Measurements from ENCODE around the gene CAMK2B. TPM values are rescaled to one million over a fixed set of nuclear protein-coding genes. Genes with fewer than 3 reads are reported as not detected.

CAMK2B gene
- total RNA-seq, 1 donor from 2014 or later: 4.7 TPM

DNA sequence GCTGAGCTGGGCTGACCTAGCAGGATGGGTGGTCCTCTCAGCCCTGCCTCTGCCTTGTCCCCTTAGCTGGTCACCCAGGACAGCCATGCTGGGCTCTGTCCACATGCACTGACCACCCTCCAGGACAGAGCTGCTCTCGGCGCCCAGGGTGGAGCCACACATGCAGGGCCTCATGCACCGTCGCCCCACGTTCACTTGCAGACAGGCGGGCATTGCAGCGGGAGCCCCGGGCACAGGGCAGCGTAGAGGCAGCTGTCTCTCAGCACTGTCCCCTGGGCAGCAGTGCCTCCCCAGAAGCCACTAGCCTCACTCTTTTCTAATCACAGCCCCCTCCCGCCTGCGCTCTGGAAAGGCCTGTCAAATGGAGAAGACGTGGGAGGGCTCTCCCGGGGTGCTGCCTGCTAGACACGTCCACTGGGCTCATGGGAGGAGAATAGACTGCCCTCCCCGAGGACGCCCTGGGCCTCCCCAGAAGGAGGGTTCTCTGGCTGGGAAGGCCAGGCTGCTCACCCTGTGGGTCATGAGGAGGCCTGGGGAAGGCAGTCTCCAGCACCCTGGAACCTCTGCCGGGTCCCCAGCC, 87.2 kb downstream of the CAMK2B start:
- Histone ChIP-seq H3K9ac (ENCODE audit: low read depth in 1 of 3, low read length in 3 of 3) (no peak overlapping the region), H3K36me3 (ENCODE audit: control insufficient read depth in 3 of 3, insufficient read depth in 3 of 3, low read length in 3 of 3) (peaks cover 0 to 22% (median 16%) of the 10 kb centered on the region in 3 donors), H3K27me3 (ENCODE audit: control insufficient read depth in 3 of 3, insufficient read depth in 3 of 3, low read length in 3 of 3) (no peaks in the 10 kb centered on the region)

DNA sequence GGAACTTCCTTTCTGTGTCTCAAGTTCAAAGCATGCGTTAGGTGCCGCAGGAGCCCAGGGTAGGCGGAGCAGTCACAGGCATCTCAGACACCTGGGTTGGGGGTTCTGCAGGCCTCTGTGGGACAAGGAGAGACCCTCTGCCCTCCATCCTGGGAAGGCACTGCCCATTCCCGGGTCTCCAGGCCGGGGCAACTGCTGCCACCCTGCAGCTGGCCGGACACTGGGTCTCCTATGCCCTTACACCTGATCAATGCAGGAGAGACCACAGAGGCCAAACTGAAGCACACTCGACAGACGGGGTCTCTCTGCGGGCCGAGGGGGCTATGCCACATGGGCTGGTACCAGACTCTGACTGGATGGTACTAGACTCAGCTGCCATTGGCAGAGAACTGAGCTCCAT, 87.7 kb downstream of the CAMK2B start:
- H3K9ac ChIP-seq (ENCODE audit: low read depth in 1 of 3, low read length in 3 of 3): no peak overlapping the region
- H3K27ac ChIP-seq (ENCODE audit: low read depth, low read length): no peak overlapping the region
- no peaks in the 10 kb centered on the region for H3K27me3 ChIP-seq (ENCODE audit: control insufficient read depth in 3 of 3, insufficient read depth in 3 of 3, low read length in 3 of 3)
- H3K4me3 ChIP-seq (ENCODE audit: low read length in 3 of 3): no peak overlapping the region
- H3K9me3 ChIP-seq (ENCODE audit: control insufficient read depth in 3 of 3, low read length in 3 of 3): no peaks in the 10 kb centered on the region
- H3K4me1 ChIP-seq (ENCODE audit: control insufficient read depth in 3 of 3, insufficient read depth in 3 of 3, low read length in 3 of 3): peaks cover 5 to 25% (median 8%) of the 10 kb centered on the region in 3 donors
- H3K36me3 ChIP-seq (ENCODE audit: control insufficient read depth in 3 of 3, insufficient read depth in 3 of 3, low read length in 3 of 3): peaks cover 0 to 22% (median 16%) of the 10 kb centered on the region in 3 donors

More for the DNA sequence above, 87.2 kb downstream of the CAMK2B start:
- Histone ChIP-seq H3K27ac (ENCODE audit: low read depth, low read length) (no peak overlapping the region), H3K4me1 (ENCODE audit: control insufficient read depth in 3 of 3, insufficient read depth in 3 of 3, low read length in 3 of 3) (peaks cover 5 to 25% (median 8%) of the 10 kb centered on the region in 3 donors), H3K4me3 (ENCODE audit: low read length in 3 of 3) (no peak overlapping the region), H3K9me3 (ENCODE audit: control insufficient read depth in 3 of 3, low read length in 3 of 3) (no peaks in the 10 kb centered on the region)

DNA sequence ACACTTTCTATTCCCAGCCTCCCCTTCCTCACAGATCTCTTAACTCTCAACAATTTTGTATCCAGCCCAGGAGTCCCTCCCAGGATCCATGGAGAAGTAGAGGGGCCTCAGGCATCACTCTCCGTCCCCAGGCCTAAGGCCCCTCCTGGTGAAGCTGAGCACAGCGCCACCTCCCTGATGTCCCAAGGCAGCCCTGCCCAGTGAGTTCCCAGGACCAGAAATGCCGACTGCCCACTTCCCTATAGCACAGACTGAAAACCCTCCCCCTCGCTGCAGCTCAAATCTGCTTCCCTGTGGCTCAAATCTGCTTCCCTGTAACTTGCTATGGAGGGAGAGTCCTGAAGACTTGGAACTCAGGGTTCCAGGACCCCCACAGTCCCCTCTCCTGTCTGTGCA, 89.1 kb downstream of the CAMK2B start:
- Histone ChIP-seq H3K4me1 (ENCODE audit: control insufficient read depth in 3 of 3, insufficient read depth in 3 of 3, low read length in 3 of 3) (peaks cover 3 to 20% (median 3%) of the 10 kb centered on the region in 3 donors), H3K9ac (ENCODE audit: low read depth in 1 of 3, low read length in 3 of 3) (peak overlapping the region in 1 of 3 donors; percentile 33), H3K9me3 (ENCODE audit: control insufficient read depth in 3 of 3, low read length in 3 of 3) (no peaks in the 10 kb centered on the region), H3K27me3 (ENCODE audit: control insufficient read depth in 3 of 3, insufficient read depth in 3 of 3, low read length in 3 of 3) (no peaks in the 10 kb centered on the region), H3K27ac (ENCODE audit: low read depth, low read length) (no peak overlapping the region), H3K4me3 (ENCODE audit: low read length in 3 of 3) (no peak overlapping the region), H3K36me3 (ENCODE audit: control insufficient read depth in 3 of 3, insufficient read depth in 3 of 3, low read length in 3 of 3) (peaks cover 0 to 17% (median 16%) of the 10 kb centered on the region in 3 donors)

DNA sequence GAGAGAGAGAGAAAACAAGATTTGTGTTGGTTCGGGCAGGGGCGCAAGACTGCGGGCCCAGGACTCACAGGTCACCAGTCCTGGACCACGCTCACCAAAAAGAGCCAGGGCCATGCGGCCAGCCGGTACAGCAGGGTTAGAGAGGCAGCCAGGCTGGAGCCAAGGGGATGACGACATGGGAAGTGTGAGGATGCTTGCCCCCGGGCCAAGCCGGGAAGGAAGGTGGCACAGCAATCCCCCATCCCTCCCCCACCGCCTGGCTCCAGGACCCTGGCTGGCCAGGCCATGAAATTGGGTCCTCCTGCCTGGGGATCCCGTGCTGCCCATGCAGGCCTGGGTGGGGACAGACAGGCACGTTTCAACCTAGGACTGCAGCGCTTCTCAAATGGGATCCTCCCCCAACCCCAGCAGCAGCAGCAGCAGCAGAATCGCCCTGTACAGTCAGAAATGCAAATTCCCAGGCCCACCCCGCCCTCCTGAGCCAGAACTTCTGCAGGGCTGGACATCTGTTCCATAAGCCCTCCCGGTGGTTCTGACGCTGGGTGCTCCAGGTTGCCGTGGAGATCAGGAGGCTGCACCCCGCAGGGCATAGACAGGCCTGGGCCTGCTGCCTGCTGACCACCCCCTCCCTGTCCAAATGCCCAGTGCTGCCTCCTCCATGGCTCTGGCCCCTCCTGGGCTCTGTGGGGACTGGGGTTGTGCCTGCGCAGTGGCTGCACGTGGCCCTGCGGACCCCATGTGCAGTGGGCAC, 89.6 kb downstream of the CAMK2B start:
- H3K36me3 ChIP-seq (ENCODE audit: control insufficient read depth in 3 of 3, insufficient read depth in 3 of 3, low read length in 3 of 3): peaks cover 0 to 16% (median 16%) of the 10 kb centered on the region in 3 donors
- no peaks in the 10 kb centered on the region for H3K9me3 ChIP-seq (ENCODE audit: control insufficient read depth in 3 of 3, low read length in 3 of 3)
- H3K4me3 ChIP-seq (ENCODE audit: low read length in 3 of 3): no peak overlapping the region
- H3K4me1 ChIP-seq (ENCODE audit: control insufficient read depth in 3 of 3, insufficient read depth in 3 of 3, low read length in 3 of 3): peaks cover 0 to 17% (median 0%) of the 10 kb centered on the region in 3 donors
- no peaks in the 10 kb centered on the region for H3K27me3 ChIP-seq (ENCODE audit: control insufficient read depth in 3 of 3, insufficient read depth in 3 of 3, low read length in 3 of 3)
- no peak overlapping the region for H3K27ac ChIP-seq (ENCODE audit: low read depth, low read length)
- peak overlapping the region in 1 of 3 donors; percentile 33 for H3K9ac ChIP-seq (ENCODE audit: low read depth in 1 of 3, low read length in 3 of 3)

DNA sequence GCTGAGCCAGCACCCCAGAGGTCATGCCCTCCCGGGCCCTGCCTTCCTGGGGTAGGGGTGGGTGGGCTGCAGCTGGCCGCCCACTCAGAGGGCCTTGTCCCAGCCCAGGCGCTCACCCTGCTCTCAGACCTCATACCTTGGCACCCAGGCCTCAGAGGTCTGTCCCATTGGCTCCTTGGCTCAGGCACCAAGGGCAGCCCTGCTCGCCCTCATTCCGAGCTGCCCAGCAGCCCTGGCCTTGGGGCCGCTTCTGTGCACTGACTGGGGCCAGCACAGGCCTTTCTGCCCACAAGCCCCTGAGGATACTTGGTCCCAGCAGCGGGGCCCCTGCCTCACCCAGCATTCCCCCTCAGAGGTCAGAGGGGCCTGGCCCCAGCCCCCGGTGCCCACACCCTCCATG, 90.3 kb downstream of the CAMK2B start:
- Histone ChIP-seq H3K27me3 (ENCODE audit: control insufficient read depth in 3 of 3, insufficient read depth in 3 of 3, low read length in 3 of 3) (no peaks in the 10 kb centered on the region), H3K4me3 (ENCODE audit: low read length in 3 of 3) (no peak overlapping the region), H3K36me3 (ENCODE audit: control insufficient read depth in 3 of 3, insufficient read depth in 3 of 3, low read length in 3 of 3) (peaks cover 0 to 16% (median 12%) of the 10 kb centered on the region in 3 donors), H3K9ac (ENCODE audit: low read depth in 1 of 3, low read length in 3 of 3) (no peak overlapping the region), H3K9me3 (ENCODE audit: control insufficient read depth in 3 of 3, low read length in 3 of 3) (no peaks in the 10 kb centered on the region), H3K27ac (ENCODE audit: low read depth, low read length) (no peak overlapping the region), H3K4me1 (ENCODE audit: control insufficient read depth in 3 of 3, insufficient read depth in 3 of 3, low read length in 3 of 3) (peaks cover 0 to 17% (median 0%) of the 10 kb centered on the region in 3 donors)

DNA sequence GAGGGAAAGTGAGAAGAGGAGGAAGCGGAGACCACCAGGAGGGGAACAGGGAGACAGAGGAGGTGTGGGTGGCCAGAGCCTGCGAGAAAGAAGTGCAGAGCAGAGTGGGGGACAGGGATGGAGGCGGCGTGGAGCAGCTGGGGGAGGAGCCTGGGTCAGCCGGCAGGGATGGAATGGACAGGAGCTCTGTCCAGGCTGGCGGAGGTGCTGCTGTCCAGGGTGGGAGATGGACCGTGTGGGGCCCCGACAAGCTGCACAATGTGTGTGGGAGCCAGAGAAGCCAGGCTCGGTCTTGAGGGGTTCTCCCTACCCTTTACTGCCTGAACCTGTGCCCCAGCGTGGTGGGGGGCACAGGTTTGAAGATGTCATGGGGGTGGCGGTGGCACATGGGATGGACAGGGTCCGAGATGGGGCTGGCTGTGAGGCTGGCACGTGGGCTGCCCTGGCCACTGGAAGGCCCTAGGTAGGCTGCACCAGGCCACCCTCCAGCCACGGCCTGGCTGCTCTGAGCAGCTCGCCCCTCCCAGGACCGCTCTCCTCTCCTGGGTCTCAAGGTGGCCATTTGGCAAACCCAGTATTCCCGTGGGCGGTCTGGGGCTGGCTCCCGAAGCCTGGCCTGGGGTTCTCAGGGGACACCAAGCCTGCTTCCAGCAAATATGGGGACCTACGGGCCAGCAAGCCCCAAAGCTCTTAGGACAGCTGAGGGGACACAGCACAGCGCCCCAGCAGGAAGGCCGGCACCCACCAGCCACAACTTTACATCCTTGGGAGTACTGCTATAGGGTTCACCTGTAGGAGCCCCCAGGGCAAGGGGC, 92.3 kb downstream of the CAMK2B start:
- no peak overlapping the region for H3K9ac ChIP-seq (ENCODE audit: low read depth in 1 of 3, low read length in 3 of 3)
- no peak overlapping the region for H3K27ac ChIP-seq (ENCODE audit: low read depth, low read length)
- no peaks in the 10 kb centered on the region for H3K9me3 ChIP-seq (ENCODE audit: control insufficient read depth in 3 of 3, low read length in 3 of 3)
- peaks cover 0 to 12% (median 5%) of the 10 kb centered on the region in 3 donors for H3K36me3 ChIP-seq (ENCODE audit: control insufficient read depth in 3 of 3, insufficient read depth in 3 of 3, low read length in 3 of 3)
- H3K27me3 ChIP-seq (ENCODE audit: control insufficient read depth in 3 of 3, insufficient read depth in 3 of 3, low read length in 3 of 3): no peaks in the 10 kb centered on the region
- H3K4me3 ChIP-seq (ENCODE audit: low read length in 3 of 3): no peak overlapping the region
- peaks cover 0 to 17% (median 0%) of the 10 kb centered on the region in 3 donors for H3K4me1 ChIP-seq (ENCODE audit: control insufficient read depth in 3 of 3, insufficient read depth in 3 of 3, low read length in 3 of 3)

DNA sequence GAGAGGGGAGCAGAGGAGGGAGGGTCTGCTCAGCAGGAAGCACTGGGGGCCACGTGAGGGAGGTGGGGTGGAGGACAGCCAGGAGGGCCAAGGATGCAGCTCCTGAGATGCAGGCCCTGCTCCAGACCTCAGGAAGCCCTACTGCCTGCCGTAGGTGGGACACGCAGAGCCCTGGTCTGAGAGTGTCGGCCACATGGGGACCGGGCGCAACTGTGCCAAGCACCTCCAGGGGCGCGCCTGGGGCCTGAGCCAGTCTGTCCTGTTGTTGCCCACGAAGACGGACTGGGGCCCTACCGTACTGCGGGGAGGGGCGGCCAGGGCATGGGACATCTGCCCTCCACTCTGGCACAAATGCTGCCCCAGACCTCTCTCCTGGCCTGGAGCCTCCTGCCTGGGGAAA, 93.0 kb downstream of the CAMK2B start:
- H3K4me1 ChIP-seq (ENCODE audit: control insufficient read depth in 3 of 3, insufficient read depth in 3 of 3, low read length in 3 of 3): peaks cover 0 to 17% (median 0%) of the 10 kb centered on the region in 3 donors
- no peak overlapping the region for H3K27ac ChIP-seq (ENCODE audit: low read depth, low read length)
- H3K9ac ChIP-seq (ENCODE audit: low read depth in 1 of 3, low read length in 3 of 3): peak overlapping the region in 1 of 3 donors; percentile 3
- H3K36me3 ChIP-seq (ENCODE audit: control insufficient read depth in 3 of 3, insufficient read depth in 3 of 3, low read length in 3 of 3): peaks cover 0 to 10% (median 4%) of the 10 kb centered on the region in 3 donors
- no peaks in the 10 kb centered on the region for H3K27me3 ChIP-seq (ENCODE audit: control insufficient read depth in 3 of 3, insufficient read depth in 3 of 3, low read length in 3 of 3)
- H3K4me3 ChIP-seq (ENCODE audit: low read length in 3 of 3): no peak overlapping the region
- no peaks in the 10 kb centered on the region for H3K9me3 ChIP-seq (ENCODE audit: control insufficient read depth in 3 of 3, low read length in 3 of 3)

DNA sequence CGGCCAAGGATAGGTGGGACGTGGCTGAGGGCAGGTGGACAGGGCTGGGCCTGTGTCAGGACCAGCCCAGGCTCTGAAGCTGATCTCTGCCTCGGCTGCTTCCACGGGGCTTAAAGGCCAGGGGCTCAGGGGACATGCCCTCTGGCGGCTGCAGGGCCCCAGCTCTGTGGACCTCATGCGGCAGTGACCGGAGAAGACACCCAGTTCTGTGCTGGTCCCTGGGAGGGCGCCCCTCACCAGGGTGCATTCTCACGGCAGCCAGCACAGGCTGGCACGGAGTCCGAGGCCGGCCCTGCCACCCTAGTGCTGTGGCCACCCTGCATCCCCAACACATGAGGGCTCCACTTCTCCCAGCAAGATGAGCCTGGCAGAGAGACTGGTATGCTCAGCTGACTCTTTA, 94.3 kb downstream of the CAMK2B start:
- peaks cover 3 to 18% (median 4%) of the 10 kb centered on the region in 3 donors for H3K4me1 ChIP-seq (ENCODE audit: control insufficient read depth in 3 of 3, insufficient read depth in 3 of 3, low read length in 3 of 3)
- peaks cover 0 to 10% (median 0%) of the 10 kb centered on the region in 3 donors for H3K36me3 ChIP-seq (ENCODE audit: control insufficient read depth in 3 of 3, insufficient read depth in 3 of 3, low read length in 3 of 3)
- H3K9me3 ChIP-seq (ENCODE audit: control insufficient read depth in 3 of 3, low read length in 3 of 3): no peaks in the 10 kb centered on the region
- no peaks in the 10 kb centered on the region for H3K27me3 ChIP-seq (ENCODE audit: control insufficient read depth in 3 of 3, insufficient read depth in 3 of 3, low read length in 3 of 3)
- H3K9ac ChIP-seq (ENCODE audit: low read depth in 1 of 3, low read length in 3 of 3): no peak overlapping the region
- no peak overlapping the region for H3K27ac ChIP-seq (ENCODE audit: low read depth, low read length)
- no peak overlapping the region for H3K4me3 ChIP-seq (ENCODE audit: low read length in 3 of 3)

DNA sequence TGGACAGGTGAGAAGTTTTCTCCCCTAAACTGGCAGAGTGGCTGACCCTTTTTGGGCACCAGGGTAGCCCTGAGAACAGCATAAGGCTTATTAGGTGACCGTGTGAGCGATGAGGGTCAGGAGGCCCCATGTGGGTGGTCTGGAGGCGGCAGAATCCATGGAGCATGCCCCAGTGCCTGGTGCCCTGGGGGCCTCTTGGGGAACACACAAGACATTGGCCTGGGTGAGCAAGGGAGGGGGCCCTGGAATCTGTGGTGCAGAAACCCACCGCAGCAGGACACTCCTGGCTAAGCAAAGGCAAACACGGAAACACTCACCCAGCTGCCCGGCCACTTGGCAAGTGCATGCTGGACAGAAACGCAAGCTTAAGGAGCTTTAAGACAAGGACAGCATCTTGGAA, 95.1 kb downstream of the CAMK2B start:
- Histone ChIP-seq H3K36me3 (ENCODE audit: control insufficient read depth in 3 of 3, insufficient read depth in 3 of 3, low read length in 3 of 3) (peaks cover 0 to 10% (median 0%) of the 10 kb centered on the region in 3 donors), H3K27me3 (ENCODE audit: control insufficient read depth in 3 of 3, insufficient read depth in 3 of 3, low read length in 3 of 3) (peaks cover 0 to 2% (median 0%) of the 10 kb centered on the region in 3 donors), H3K4me1 (ENCODE audit: control insufficient read depth in 3 of 3, insufficient read depth in 3 of 3, low read length in 3 of 3) (peaks cover 9 to 18% (median 11%) of the 10 kb centered on the region in 3 donors), H3K27ac (ENCODE audit: low read depth, low read length) (no peak overlapping the region), H3K4me3 (ENCODE audit: low read length in 3 of 3) (no peak overlapping the region), H3K9me3 (ENCODE audit: control insufficient read depth in 3 of 3, low read length in 3 of 3) (no peaks in the 10 kb centered on the region), H3K9ac (ENCODE audit: low read depth in 1 of 3, low read length in 3 of 3) (no peak overlapping the region)

Measured in skeletal muscle tissue (tissue), 4 donors.